Measurements from ENCODE around the gene ACOXL. TPM values are rescaled to one million over a fixed set of nuclear protein-coding genes. Genes with fewer than 3 reads are reported as not detected.

The ACOXL gene
- total and polyA plus RNA-seq, 2 of the 8 experiments (the other 6 are each of a cell fraction or from before 2014, with no cell fraction given), result 11.4 to 20.6 TPM

- TF ChIP-seq CTCF (IDR thresholded peaks at IDR 0.05; ENCODE audit: control extremely low read depth in 1 of 3, insufficient read depth in 1 of 3, low read depth in 1 of 3, low read length in 3 of 3), result no peak
- TF ChIP-seq EGR1 (IDR thresholded peaks at IDR 0.05; ENCODE audit: borderline replicate concordance, low read depth, low read length), result no peak
- no peak for TF ChIP-seq ZNF274 (IDR thresholded peaks at IDR 0.05; ENCODE audit: borderline replicate concordance, extremely low read depth, low read length)
- no peak; the same call in 1 of the 2 replicates for TF ChIP-seq TAF1 (IDR thresholded peaks at IDR 0.05; ENCODE audit: low read depth, low read length)
- TF ChIP-seq CTBP2 (IDR thresholded peaks at IDR 0.05; ENCODE audit: borderline replicate concordance, insufficient read depth, insufficient read length, low read length), result no peak
- TF ChIP-seq E2F6 (IDR thresholded peaks at IDR 0.05), result peak; percentile 74; the same call in 1 of the 2 replicates
- TF ChIP-seq EZH2 (IDR thresholded peaks at IDR 0.05; ENCODE audit: low read depth, low read length, severe bottlenecking), result peak; percentile 35
- peak; percentile 11 for TF ChIP-seq TAF7 (optimal IDR thresholded peaks at IDR 0.05; ENCODE audit: borderline replicate concordance, low read depth, low read length)
- TF ChIP-seq EP300 (IDR thresholded peaks at IDR 0.05; ENCODE audit: borderline replicate concordance in 1 of 2, low read depth in 2 of 2, low read length in 2 of 2), result no peak; a peak in 1 of 3 replicates
- no peak for TF ChIP-seq KDM4A (IDR thresholded peaks at IDR 0.05; ENCODE audit: low read depth, low read length, severe bottlenecking)
- TF ChIP-seq YY1 (IDR thresholded peaks at IDR 0.05; ENCODE audit: low read depth, low read length), result no peak
- TF ChIP-seq MAX (IDR thresholded peaks at IDR 0.05), result peak; percentile 84
These were observed 388.9 kb downstream of the ACOXL start (continued) for GRCh38 chr2:111121028-111121827.
